Inferior parietal cortex (tissue), 1 donor: ENCODE results near the gene S1PR1.
"Not testable (repeated sequence)": the region's sequence is repeated elsewhere in the genome, so short reads cannot be mapped to it uniquely, and the experiment has no call there.

Experiments
- DNase-seq: peaks from one replicate; pipeline ENCODE4 v3.0.0-alpha.2; 2016; ENCODE audit errors: extremely low spot score

Gene S1PR1

DNA sequence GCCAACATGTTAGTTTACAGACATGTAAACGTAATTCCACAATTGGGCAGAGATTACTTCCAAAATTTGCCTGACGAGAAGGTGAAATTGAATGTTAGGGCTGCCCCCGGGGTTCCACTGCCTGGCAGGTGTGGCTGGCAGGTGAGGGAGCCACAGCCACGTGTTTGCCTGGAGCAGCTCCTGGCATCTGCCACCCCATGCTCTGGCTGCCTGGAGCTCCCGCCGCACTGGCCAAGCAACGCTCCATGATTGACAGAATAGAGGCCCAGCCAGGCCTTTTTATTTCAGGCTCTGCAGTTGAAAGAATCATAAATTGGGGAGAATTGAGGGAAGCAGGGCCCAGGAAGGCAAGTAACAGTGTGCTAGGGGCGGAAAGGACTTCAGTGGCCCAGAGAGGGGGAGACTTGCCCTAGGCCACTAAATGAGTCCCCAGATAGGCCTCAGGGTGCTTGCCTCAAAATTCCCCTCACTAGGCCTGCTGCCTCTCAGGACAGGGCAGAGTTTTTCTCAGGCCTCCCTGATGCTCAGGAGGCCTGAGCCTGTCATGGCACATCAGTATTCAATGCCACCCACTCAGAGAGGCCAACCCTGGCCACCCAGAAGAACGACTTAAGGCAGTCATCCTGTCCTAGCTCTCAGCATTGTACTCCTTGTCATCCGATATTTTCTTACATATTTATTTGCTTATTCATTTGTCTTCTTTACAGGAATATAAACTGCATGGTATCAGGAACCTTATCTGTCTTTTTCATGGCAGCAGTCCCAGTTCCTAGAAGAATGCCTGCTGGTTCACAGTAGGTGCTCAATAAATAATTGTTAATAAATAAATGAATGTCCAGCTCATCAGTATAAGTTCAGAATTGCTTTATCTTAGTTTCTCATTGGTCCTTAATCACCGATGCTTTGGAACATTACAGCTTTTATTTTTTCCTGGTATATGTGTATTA lies 16.6 kb upstream of the S1PR1 start:
- DNase-seq: no peak

DNA sequence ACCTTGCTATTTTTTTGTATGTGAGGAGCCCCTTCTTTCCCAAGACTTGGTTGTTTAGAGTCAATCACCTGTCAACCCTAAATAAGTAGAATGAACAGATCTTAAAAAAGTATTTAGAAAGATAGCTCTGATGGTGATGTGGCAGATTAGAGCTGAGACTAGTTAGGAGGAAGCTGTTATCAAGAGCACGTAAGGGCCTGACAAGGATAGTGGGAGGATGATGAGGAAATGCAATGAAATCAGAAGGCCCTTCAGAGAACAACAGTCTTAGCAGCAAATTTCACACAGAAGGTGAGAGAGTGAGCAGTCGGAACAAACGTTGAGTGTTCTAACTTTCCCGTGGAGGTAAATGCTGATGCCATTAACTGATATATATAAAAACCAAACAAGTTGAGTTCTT lies 15.9 kb upstream of the S1PR1 start:
- DNase-seq: no peak

DNA sequence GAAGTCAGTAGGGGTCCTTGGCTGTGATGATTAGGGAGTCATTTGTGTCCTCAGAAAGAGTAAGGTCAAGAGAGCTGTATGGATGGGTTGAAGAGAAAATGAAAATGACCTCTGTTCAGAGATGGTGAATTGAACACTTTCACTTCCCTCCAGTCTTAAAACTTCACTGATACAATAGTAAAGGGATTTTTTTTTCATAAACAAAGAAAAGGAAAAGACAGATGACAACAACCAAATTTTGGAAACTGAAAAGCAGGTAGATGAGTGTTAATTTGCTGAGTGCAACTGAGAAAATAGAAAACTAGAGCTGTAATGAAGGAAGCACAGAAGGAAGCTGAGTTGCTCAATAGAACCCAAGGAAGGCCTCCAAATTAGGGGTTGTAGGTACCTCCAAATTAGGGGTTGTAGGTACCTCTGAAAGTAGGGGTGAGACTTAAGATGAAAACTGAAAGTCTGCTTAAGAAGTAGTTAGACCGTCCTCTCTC lies 14.8 kb upstream of the S1PR1 start:
- no peak for DNase-seq

DNA sequence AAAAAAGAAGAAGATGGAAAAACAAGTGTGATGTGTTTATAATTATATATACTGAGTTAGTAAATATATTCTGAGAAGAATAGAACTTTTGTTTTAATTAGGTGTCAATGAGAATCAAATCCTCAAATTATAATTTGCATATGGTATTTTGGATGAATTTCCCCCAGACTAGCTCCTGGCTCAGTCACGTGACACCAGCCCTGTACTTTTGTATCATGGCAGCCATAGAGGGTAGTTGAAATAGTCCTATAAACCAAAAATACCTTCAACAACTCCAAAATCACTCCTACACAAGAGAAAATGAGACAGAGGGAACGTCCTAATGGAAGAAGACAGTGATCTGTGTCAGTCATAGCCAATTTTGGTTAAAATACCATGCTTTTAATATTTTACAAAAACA lies 9.0 kb upstream of the S1PR1 start:
- no peak for DNase-seq

DNA sequence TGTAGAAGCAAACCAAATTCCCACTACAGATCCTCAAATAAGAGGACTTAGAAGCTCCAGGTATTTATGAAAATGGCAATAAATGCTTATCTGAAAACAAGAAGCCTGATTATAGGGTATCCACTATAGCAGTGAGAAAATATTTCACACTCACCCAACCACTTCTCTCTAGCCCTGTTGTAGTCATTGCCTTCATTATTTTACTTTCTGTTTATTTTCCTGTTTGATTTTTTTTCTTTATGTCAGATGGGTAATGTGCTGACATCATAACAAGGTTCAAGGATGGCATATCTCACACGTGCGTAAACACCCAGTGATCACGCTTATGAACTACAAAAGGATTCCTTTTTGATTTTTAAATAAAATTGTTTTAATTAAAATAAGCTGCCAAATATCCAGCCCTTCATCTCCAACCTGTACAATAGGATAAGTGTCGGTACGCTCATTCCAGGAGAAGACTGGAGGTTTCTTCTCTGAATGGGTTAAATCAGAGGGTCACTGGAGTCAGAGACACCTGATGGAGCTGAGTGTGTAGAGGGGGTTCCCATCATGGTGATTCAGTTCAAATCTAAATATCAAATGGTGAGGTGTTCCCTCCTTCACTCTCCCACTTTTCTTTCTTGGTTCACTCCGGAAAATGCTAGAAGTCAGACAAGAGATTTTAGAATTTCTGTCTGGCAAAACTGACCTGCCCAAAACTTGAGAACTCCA lies 8.2 kb upstream of the S1PR1 start:
- no peak for DNase-seq

DNA sequence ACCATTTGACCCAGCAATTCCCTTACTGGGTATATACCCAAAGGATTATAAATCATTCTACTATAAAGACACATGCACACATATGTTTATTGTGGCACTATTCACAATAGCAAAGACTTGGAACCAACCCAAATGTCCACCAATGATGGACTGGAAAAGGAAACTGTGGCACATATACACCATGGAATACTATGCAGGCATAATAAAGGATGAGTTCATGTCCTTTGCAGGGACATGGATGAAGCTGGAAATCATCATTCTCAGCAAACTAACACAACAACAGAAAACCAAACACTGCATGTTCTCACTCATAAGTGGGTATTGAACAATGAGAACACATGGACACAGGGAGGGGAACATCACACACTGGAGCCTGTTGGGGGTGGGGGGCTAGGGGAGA lies 4.6 kb upstream of the S1PR1 start:
- DNase-seq: not testable (repeated sequence)

DNA sequence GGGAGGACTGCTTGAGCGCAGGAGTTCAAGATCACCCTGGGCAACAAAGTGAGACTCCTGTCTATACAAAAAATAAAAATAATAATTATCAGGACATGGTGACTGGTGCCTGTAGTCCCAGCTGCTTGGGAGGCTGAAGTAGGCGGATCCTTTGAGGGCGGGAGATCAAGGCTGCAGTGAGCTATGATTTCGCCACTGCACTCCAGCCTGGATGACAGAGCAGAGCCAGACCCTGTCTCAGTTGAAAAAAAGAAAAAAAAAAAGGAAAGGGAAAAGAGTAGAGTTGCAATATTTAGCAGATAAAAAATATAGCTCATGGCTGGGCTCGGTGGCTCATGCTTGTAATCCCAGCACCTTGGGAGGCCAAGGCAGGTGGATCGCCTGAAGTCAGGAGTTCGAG lies 3.3 kb upstream of the S1PR1 start:
- DNase-seq: no peak

DNA sequence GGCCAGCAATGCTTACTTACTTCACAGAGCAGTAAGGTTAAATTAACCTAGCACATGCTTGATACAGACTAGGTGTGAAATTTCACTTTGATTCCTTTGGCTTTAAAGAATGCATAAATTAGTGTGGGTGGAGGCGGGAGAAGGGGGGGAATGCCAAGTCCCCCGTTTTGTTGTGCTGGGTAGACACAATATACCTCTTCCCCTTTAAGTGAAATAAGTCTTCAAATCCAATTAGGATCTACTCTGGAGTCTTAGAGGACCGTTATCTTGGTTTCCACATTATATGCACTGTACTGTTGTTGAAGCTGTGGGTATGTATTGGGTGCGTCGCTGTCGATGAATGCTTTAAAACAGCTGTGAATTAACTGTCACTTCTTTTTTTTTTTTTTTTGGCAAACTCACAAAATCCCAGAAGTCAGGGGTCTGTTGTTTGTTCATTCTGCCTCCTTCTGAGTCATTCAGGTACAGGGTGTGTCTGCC lies 1.6 kb upstream of the S1PR1 start:
- DNase-seq: no peak

DNA sequence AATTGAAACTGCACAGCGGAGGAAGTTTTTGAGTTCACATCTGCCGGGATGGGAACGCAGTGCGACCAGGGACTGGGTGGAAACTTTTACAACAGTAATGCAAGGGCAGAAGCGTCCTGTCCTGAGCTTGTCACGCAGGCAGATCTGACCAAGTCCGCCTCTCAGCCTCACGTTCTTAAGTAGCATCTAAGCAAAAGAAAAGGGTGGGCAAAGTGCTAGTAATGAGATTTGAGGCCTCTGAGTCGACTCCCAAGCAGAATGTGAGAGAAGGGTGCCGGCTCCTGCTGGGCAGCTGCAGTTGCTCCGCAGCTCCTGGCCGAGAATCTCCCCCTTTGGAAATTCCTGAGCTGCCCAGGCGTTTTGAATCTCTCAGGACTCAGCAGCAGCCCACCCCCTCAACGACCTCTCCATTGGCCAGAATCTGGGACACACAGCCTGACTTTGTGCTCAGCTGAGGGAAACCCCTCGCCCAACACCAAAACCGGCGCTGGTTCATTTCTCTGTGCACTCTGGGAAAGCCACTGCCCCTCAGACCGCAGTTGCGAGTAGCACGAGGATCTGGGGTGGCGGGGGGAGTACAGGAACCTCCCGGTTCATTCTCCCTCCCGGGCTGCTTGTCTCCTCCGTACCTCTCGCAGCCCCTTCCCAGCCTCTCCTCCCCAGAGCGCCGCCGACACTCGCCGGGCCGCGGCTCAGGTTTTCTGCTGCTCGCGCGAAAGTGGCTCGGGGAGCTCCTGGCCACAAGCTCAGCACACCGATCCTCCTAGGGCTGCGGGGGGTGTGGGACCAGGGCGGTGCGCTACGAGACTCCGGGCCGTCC lies 913 bp upstream of the S1PR1 start:
- no peak for DNase-seq

DNA sequence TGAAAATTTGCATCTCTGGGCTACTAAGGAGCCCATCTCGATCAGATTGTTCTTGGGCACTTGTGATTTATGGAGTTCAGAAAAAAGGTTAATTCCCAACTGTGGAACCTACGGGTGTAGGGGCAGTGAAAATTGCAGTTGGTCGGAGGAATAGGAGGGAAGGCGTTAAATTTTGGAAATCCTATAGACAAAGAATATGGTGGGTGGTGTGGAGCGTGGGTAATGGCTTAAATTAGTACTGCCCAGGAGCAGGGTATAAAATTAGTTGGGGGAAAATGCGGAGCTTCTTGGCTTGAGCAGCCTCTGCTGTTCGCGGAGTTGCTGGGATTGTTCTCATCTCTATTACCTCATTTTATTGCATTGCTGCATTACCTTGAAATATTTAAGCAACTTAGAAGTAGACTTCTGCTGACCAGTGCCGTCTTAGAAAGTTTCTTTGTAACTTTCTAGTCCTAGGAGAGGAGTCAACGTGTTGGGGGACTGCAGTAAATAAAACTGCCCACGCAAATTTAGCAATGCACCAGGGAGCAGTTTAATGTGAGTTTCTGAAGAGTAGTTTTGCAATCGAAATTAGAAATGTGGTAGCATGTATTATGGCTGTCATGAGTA lies 514 bp downstream of the S1PR1 start:
- DNase-seq: no peak

DNA sequence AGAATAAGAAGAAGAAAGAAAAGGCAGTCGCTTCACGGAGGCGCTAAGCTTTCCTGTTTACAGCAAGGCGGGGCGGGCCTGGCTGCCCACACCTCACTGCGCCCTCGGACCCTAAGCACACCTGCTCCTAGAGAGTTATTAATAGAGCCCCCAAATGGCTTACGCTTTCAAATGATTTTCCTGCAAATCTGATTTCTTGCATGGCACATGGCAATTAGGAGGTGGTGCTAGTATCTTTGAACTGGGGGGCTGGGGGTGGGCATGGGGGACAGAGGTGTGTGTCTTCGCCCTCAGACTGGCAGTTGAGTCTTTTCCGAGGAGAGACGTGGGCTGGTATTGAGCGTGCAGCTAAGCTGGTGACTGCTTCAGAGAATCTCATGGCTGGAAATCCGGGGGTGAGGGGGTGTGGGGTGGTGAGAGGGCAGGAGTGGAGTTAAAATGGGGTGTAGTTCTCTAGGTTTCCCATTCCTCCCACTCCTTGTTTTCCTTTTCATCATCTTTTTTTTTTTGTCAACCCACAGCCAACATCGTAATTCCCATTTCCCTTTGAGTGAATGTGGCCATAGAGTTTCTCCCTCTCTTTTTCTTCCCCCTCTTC lies 1.3 kb downstream of the S1PR1 start:
- no peak for DNase-seq

DNA sequence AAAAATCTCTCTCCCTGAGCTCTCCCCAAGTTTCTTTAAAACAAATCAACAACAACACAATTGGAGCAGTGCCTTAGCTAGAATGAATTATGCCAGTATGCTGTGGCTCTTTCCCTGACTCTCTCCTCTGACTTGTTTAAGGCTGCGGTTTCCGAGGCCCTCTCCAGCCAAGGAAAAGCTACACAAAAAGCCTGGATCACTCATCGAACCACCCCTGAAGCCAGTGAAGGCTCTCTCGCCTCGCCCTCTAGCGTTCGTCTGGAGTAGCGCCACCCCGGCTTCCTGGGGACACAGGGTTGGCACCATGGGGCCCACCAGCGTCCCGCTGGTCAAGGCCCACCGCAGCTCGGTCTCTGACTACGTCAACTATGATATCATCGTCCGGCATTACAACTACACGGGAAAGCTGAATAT lies 1.9 kb downstream of the S1PR1 start:
- DNase-seq: peak; percentile 80

DNA sequence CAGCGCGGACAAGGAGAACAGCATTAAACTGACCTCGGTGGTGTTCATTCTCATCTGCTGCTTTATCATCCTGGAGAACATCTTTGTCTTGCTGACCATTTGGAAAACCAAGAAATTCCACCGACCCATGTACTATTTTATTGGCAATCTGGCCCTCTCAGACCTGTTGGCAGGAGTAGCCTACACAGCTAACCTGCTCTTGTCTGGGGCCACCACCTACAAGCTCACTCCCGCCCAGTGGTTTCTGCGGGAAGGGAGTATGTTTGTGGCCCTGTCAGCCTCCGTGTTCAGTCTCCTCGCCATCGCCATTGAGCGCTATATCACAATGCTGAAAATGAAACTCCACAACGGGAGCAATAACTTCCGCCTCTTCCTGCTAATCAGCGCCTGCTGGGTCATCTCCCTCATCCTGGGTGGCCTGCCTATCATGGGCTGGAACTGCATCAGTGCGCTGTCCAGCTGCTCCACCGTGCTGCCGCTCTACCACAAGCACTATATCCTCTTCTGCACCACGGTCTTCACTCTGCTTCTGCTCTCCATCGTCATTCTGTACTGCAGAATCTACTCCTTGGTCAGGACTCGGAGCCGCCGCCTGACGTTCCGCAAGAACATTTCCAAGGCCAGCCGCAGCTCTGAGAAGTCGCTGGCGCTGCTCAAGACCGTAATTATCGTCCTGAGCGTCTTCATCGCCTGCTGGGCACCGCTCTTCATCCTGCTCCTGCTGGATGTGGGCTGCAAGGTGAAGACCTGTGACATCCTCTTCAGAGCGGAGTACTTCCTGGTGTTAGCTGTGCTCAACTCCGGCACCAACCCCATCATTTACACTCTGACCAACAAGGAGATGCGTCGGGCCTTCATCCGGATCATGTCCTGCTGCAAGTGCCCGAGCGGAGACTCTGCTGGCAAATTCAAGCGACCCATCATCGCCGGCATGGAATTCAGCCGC lies 2.5 kb downstream of the S1PR1 start:
- no peak for DNase-seq

DNA sequence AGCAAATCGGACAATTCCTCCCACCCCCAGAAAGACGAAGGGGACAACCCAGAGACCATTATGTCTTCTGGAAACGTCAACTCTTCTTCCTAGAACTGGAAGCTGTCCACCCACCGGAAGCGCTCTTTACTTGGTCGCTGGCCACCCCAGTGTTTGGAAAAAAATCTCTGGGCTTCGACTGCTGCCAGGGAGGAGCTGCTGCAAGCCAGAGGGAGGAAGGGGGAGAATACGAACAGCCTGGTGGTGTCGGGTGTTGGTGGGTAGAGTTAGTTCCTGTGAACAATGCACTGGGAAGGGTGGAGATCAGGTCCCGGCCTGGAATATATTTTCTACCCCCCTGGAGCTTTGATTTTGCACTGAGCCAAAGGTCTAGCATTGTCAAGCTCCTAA lies 3.2 kb downstream of the S1PR1 start:
- DNase-seq: no peak

DNA sequence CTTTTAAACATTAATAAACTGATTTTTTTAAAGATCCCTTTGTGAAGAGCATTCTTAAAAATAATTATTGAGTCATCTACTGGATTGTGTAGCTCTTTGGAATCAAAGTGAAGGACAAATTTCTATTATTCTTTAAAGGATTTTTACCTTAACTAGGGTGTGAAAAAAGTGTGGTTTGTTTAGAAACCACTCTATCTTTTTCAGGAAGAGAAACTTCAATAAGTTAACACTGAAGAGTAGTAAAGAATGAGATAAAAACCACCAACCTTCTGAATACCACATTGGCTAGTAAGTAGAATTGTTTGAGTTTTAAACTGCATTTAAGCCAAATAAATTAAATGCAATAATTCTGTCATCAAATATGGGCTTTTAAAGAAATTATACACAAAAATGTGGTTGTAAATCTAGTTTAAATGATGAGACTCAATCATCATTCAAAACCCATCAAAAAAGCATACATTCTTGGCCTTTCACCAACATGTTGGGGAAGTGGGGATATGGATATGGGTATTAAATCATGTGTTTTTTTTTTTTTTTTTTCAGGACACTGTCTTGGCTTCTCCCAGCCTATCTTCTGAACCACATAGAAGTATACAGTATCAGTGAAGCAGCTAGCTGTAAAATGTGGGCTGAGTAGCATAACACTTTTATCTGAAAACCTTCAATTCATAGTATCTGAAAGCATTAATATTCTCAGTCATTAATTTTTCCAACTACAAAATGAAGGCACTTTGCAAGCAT lies 4.8 kb downstream of the S1PR1 start:
- DNase-seq: no peak

DNA sequence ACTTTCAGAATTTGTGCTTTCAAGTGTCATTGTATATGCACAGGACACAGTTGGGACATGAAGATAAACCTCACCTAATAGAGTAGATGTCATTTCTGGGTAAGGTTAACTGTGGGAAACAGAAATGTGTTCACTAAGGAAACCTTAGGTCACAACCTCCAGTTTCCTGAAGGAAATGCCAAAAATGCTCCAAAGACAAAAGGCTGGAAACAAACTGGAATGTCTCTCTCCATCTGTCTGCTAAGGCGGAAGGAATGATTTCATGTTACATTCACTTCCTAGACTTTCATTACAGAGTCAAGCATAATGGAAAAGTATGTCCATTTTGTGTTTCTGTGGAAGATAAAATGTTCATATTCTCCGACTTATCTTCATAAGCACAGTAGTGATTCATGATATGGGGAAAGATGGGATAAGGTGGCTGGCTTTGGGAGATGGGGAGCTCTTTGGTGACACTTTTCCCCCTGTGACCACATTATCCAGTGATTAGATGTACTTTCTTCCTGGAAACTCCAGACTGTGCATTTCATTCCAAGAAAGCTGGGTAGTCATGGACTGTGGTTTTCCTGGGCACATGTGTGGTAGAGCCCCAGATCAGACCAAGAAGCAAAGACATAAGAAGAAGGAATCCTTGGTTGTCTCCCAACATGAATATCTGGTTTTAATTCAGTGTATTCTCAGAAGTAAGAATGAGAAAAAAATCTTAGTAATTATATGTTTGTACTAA lies 5.7 kb downstream of the S1PR1 start:
- DNase-seq: no peak

DNA sequence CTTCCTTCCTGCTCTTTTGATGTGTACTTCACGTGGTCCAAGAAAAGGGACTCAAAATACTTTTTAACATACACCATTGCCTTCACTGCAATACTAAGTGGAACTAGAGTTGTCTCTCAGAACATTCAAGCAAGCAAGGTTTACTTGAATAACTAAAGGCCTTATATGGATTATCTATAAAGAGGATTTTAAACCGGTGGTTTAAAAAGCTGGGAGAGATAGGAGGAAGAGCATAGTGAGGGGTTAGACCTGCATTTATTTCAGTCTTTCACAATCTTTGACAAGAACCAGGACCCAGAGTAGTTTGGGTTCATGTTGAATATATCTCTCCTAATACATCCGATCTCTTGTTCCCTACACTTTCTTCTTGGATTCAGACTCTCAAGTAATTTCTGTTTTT lies 6.9 kb downstream of the S1PR1 start:
- DNase-seq: no peak

DNA sequence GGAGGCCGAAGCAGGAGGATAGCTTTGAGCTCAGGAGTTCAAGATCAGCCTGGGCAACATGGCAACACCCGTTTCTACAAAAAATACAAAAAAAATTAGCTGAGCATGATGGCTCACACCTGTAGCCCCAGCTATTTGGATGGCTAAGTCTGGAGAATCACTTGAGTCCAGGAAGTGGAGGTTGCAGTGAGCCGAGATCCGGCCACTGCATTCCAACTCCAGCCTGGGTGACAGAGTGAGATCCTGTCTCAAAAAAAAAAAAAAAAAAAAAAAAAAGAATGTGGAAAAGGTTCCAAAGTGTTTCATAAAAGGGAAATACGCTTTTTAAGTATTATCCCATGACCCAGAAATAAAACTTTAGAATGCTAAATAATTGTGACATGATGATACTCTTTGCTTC lies 8.0 kb downstream of the S1PR1 start:
- DNase-seq: no peak
